Urinary bladder (tissue), 4 donors: ENCODE data around the gene CFC1. TPM values are rescaled to one million over a fixed set of nuclear protein-coding genes. Genes with fewer than 3 reads are reported as not detected.
"Not testable (repeated sequence)": the region's sequence is repeated elsewhere in the genome, so short reads cannot be mapped to it uniquely, and the experiment has no call there.

Experiments used
- DNase-seq: peaks from one replicate; pipeline ENCODE4 v3.0.0-alpha.2; 2015; ENCODE audit errors: extremely low spot score
- H3K27ac ChIP-seq: one replicate; pipeline ENCODE4 v1.5.1; 2013; ENCODE audit warnings: low read depth, mild to moderate bottlenecking, moderate library complexity
- H3K36me3 ChIP-seq: one replicate; pipeline ENCODE4 v1.6.1; 2013; ENCODE audit warnings: mild to moderate bottlenecking, moderate library complexity; ENCODE audit not compliant: insufficient read depth
- H3K4me1 ChIP-seq: one replicate; pipeline ENCODE4 v1.6.1; 2013; ENCODE audit warnings: mild to moderate bottlenecking, moderate library complexity; ENCODE audit not compliant: insufficient read depth
- H3K4me3 ChIP-seq: one replicate; pipeline ENCODE4 v1.5.1; 2013; ENCODE audit warnings: low read depth, low read length
- WGBS: extraction: QIAGEN DNeasy Blood & Tissue Kit; methylation state at CpG from one replicate; pipeline ENCODE4 v1.1.7; 2013; 5-methylcytosine and 5-hydroxymethylcytosine counted together
- polyA plus RNA-seq: library from polyadenylated mRNA; stranded (reverse); fragments of 200-250 nt; gene quantifications from one replicate; pipeline ENCODE4 v1.2.3, GENCODE V29; 2013
- small RNA-seq: library from RNA; depleted of rRNA; stranded (forward); fragments of <200 nt; gene quantifications from one replicate; pipeline ENCODE3, GENCODE V24; 2014
- total RNA-seq: library from RNA; depleted of rRNA; stranded (reverse); fragments of >200 nt; gene quantifications from one replicate; pipeline ENCODE4 v1.2.3, GENCODE V29; 2014
- donor health status: healthy with polysubstance abuse.
- donor health status: healthy.

CFC1 gene
- total and polyA plus RNA-seq, 2 donors = not detected

DNA sequence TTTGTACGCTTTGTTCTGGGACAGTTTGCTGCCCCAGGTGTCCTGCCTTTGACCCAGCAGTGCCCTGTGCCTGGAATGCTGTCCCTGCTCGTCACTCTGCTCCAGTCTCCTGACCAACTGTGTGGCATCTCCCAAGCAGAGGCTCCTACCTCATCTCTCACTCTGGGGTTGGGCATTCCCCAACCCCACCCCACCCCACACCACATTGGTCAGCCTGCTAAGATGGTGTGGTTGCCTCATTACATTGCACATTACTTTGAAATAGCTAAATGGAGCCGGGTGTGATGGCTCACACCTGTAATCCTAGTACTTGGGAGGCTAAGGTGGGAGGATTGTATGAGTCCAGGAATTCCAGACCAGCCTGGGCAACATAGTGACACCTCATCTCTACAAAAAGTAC, 27.4 kb downstream of the CFC1 start:
- DNase-seq, H3K36me3 ChIP-seq, H3K27ac ChIP-seq, H3K4me3 ChIP-seq, H3K4me1 ChIP-seq: not testable (repeated sequence)
- WGBS = no CpG with 5 or more reads among the region's 3 CpGs

DNA sequence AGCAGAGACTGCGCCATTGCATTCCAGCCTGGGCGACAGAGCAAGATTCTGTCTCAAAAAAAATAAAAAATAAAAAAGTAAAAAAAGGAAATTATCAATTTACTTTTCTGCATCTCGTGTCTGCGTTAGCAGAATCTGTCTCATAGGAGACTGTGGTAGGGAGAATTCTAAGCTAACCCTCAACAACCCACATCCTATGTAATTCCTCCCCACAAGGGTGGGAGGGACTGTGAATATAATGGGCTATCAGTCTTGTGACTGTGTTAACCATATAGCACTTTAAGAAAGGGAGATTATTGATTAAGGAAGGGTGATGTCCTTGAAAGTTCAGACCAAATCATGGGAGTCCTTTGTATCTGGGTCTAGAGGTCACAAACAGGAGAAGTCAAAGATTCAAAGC, 33.2 kb downstream of the CFC1 start:
- not testable (repeated sequence) for H3K27ac ChIP-seq, H3K36me3 ChIP-seq, DNase-seq, H3K4me1 ChIP-seq, H3K4me3 ChIP-seq
- no CpG with 5 or more reads among the region's 4 CpGs for WGBS

DNA sequence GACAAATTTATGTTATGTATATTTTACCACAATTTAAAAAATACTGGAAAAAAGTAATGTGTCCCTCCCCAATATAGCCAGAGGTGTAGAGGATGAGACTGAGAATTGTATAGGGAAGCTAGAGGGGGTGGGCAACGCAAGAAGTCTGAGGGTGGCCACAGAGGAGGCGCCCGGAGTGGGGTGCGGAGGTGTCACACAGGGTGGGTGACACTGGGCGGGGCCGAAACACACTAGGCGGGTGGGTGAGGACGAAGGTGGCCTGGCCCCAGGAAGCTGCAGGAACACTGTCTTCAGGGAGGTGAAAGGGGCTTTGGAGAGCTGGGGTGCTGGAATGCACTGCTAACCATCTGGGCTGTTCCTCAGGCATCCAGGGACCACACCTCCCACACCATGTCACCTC, 42.9 kb downstream of the CFC1 start:
- not testable (repeated sequence) for H3K36me3 ChIP-seq, H3K4me3 ChIP-seq, H3K27ac ChIP-seq, DNase-seq, H3K4me1 ChIP-seq
- no CpG with 5 or more reads among the region's 8 CpGs for WGBS

DNA sequence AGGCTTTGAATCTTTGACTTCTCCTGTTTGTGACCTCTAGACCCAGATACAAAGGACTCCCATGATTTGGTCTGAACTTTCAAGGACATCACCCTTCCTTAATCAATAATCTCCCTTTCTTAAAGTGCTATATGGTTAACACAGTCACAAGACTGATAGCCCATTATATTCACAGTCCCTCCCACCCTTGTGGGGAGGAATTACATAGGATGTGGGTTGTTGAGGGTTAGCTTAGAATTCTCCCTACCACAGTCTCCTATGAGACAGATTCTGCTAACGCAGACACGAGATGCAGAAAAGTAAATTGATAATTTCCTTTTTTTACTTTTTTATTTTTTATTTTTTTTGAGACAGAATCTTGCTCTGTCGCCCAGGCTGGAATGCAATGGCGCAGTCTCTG, 45.2 kb downstream of the CFC1 start:
- H3K4me1 ChIP-seq, H3K36me3 ChIP-seq, DNase-seq, H3K4me3 ChIP-seq, H3K27ac ChIP-seq: not testable (repeated sequence)
- no CpG with 5 or more reads among the region's 4 CpGs for WGBS

DNA sequence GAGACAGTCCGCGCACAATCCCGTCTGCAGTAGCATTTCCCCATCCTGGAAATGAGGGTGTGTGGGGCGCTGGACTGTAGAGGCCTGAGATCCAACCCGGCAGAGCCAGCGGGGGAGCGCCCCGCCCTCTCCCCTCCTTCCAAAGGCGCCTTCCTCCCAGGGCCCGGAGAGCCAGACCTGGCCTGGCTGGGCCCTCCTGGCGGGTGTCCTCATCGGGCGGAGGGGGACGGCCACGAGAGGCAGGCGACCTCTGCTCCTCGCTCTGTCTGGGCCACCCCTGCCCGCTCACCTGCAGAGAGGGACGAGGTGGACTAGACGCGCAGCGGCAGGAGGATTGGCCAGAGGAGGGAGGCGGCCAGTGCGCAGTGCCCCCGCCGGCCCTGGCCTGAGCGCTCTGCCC, 49.9 kb downstream of the CFC1 start:
- not testable (repeated sequence) for H3K27ac ChIP-seq, DNase-seq, H3K4me1 ChIP-seq, H3K4me3 ChIP-seq, H3K36me3 ChIP-seq
- no CpG with 5 or more reads among the region's 27 CpGs for WGBS

DNA sequence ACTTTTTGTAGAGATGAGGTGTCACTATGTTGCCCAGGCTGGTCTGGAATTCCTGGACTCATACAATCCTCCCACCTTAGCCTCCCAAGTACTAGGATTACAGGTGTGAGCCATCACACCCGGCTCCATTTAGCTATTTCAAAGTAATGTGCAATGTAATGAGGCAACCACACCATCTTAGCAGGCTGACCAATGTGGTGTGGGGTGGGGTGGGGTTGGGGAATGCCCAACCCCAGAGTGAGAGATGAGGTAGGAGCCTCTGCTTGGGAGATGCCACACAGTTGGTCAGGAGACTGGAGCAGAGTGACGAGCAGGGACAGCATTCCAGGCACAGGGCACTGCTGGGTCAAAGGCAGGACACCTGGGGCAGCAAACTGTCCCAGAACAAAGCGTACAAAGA, 51.0 kb downstream of the CFC1 start:
- H3K4me3 ChIP-seq, H3K36me3 ChIP-seq, H3K4me1 ChIP-seq, H3K27ac ChIP-seq, DNase-seq: not testable (repeated sequence)
- WGBS = no CpG with 5 or more reads among the region's 3 CpGs

DNA sequence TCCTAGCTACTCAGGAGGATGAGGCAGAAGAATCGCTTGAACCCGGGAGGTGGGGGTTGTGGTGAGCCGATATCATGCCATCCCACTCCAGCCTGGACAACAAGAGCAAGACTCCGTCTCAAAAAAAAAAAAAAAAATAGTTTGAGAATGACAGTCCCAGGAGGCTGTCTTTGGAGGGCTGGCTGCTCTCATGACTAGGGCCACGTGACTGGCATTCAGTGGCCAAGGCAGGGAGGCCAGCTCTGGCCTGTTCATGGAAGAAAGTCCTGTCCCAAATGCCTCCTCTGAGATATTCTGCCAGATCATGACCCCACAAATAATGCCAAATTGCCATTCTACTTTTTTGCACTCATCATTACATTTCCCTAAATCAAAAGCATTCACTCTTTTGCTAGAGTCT, 54.4 kb downstream of the CFC1 start:
- no CpG with 5 or more reads among the region's 5 CpGs for WGBS
- not testable (repeated sequence) for DNase-seq, H3K4me1 ChIP-seq, H3K27ac ChIP-seq, H3K4me3 ChIP-seq, H3K36me3 ChIP-seq

DNA sequence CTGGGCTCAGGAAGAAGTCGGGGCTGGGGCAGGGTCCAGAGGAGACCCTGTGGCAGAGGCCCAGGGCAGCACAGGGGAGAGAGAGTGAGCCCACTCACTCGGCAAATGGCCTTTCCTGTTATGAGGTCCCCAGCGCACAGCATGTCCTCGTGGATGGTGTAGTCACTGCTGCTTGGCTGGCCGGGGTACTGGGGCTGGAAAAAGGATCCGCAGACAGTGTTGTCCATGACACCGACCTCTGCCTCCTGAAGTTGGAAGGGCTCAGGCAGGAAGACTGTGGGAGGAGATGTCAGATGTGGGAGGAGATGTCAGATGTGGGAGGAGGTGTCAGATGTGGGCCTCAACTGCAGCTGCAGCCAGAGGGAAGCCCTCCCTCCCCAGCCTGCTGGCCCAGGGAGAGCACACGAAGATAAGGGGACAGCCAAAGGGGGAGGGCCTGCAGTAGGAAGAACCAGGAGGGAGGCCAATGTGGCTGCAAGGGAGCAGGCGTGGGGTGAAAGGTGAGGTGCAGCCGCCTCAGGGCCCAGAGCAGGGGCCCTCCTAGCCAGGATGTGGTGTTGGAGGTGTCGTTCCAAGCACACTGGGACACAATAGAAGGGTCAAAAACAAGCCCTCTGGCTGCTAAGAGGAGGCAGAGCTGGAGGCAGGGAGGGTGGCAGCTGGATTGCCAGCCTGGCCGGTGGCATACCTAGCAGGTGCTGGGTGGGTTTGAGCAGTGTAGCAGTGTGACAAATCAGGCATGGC, 55.4 kb downstream of the CFC1 start:
- not testable (repeated sequence) for DNase-seq, H3K36me3 ChIP-seq, H3K27ac ChIP-seq, H3K4me3 ChIP-seq, H3K4me1 ChIP-seq
- no CpG with 5 or more reads among the region's 12 CpGs for WGBS

DNA sequence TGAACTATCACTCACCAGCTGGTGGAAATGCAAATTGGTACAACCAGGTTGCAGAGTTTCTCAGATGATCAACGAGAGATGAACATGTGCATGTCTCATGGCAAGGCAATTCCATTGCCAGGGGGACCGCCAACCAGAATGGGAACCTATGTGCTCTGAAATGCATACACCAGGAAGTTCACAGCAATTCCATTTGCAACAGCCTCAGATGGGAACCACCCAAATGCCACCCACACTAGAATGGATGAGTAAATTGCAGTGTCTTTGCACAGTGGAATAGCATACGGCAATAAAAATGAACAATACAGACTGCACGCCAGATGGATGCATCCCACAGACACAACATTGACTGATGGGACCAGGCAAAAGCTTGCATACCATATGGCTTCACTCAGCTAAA, 56.6 kb downstream of the CFC1 start:
- whole genome bisulfite sequencing = no CpG with 5 or more reads among the region's 4 CpGs
- not testable (repeated sequence) for DNase-seq, H3K36me3 ChIP-seq, H3K27ac ChIP-seq, H3K4me1 ChIP-seq, H3K4me3 ChIP-seq

Small RNA genes within 50 kb of the gene (small RNA-seq; reads per million reads assigned to genes)
- gene RF00017 (not detected), gene RNU6-848P (not detected)

Other genes starting within 250 kb of the CFC1 start
- 28.6 TPM for gene PTPN18, start 243.5 kb downstream of the CFC1 start, total RNA-seq
- 42.4 TPM for gene PTPN18, start 243.5 kb downstream of the CFC1 start, polyA plus RNA-seq
- 0.05 TPM for gene POTEI, start 90.2 kb downstream of the CFC1 start, total RNA-seq
- gene POTEI, start 90.2 kb downstream of the CFC1 start, polyA plus RNA-seq = not detected
- not detected for gene CFC1B, start 78.4 kb downstream of the CFC1 start, total RNA-seq
- gene CFC1B, start 78.4 kb downstream of the CFC1 start, polyA plus RNA-seq = not detected
- gene POTEJ, start 11.9 kb upstream of the CFC1 start, total RNA-seq = not detected
- gene POTEJ, start 11.9 kb upstream of the CFC1 start, polyA plus RNA-seq = not detected
- not detected for gene GPR148, start 129.5 kb upstream of the CFC1 start, total RNA-seq
- not detected for gene GPR148, start 129.5 kb upstream of the CFC1 start, polyA plus RNA-seq
- gene AMER3, start 156.0 kb upstream of the CFC1 start, total RNA-seq = 0.42 TPM
- 0.05 TPM for gene AMER3, start 156.0 kb upstream of the CFC1 start, polyA plus RNA-seq
- gene ARHGEF4, start 237.3 kb upstream of the CFC1 start, total RNA-seq = 7.0 TPM
- gene ARHGEF4, start 237.3 kb upstream of the CFC1 start, polyA plus RNA-seq = 18.2 TPM